Gastroesophageal sphincter (tissue), 3 donors: ENCODE measurements around the gene NHLRC2.

Source experiments
- POLR2AphosphoS5 ChIP-seq: sonication (generic); formaldehyde crosslinking; IDR thresholded peaks from one replicate; pipeline ENCODE4 v1.6.1; 2017; ENCODE audit warnings: antibody characterized with exemption
- TF ChIP-seq, protein P1 (sequence below), 4 experiments: fragments of 200-600 bp in 2 of 4; fragments of 450-650 bp in 2 of 4; sonication (generic) in 1 of 4; IDR thresholded peaks; one replicate each; pipeline ENCODE4 v1.5.1; 2017 to 2019; ENCODE audit warnings: antibody characterized with exemption in 4 of 4, mild to moderate bottlenecking in 2 of 4, moderate library complexity in 2 of 4

DNA sequence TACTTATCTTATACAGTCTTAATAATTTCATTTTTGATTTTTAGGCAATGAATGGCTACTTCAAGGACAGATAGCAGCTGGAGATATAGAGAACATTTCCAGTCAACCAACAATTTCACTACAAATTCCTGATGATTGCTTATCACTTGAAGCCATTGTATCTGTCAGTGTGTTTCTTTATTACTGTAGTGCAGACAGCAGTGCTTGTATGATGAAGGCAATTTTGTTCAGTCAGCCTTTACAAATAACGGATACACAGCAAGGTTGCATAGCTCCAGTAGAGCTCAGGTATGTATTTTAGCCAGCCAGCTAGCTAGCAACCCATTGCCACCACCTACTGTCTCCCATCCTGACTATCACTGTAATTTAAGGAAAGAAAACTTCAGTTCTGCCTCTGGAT, 53.8 kb downstream of the NHLRC2 start:
- no peak for TF ChIP-seq POLR2AphosphoS5
- TF ChIP-seq, protein P1, sequence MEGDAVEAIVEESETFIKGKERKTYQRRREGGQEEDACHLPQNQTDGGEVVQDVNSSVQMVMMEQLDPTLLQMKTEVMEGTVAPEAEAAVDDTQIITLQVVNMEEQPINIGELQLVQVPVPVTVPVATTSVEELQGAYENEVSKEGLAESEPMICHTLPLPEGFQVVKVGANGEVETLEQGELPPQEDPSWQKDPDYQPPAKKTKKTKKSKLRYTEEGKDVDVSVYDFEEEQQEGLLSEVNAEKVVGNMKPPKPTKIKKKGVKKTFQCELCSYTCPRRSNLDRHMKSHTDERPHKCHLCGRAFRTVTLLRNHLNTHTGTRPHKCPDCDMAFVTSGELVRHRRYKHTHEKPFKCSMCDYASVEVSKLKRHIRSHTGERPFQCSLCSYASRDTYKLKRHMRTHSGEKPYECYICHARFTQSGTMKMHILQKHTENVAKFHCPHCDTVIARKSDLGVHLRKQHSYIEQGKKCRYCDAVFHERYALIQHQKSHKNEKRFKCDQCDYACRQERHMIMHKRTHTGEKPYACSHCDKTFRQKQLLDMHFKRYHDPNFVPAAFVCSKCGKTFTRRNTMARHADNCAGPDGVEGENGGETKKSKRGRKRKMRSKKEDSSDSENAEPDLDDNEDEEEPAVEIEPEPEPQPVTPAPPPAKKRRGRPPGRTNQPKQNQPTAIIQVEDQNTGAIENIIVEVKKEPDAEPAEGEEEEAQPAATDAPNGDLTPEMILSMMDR (IDR thresholded peaks at IDR 0.05), result no peak
